GM12801 (cell line): ENCODE data around the gene ZC3H13.

Source experiments
- TF ChIP-seq, protein P1 (sequence below): IDR thresholded peaks from one replicate; pipeline ENCODE4 v1.5.1; 2011; ENCODE audit warnings: control low read depth; ENCODE audit not compliant: insufficient read length; ENCODE audit errors: extremely low read depth

ZC3H13 gene

DNA sequence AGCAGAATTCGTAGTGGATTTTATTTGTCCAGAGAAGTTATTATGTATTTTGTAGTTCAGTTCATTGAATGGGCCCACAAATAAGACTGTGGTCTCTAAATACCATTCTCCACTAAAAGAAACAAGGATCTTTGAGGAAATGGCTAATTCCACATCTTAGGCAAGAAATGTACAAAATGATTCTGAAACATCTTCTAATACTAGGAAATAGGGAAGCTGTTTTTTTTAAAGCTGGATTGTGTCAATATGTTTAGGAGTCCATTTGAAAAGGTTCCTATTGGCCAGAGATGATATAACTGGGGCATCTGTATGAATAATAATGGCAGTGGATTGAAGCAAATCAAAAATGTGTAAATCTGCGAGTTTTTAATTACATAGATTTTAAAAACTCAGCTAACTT is 112.5 kb downstream of the ZC3H13 start:
- TF ChIP-seq, protein P1, sequence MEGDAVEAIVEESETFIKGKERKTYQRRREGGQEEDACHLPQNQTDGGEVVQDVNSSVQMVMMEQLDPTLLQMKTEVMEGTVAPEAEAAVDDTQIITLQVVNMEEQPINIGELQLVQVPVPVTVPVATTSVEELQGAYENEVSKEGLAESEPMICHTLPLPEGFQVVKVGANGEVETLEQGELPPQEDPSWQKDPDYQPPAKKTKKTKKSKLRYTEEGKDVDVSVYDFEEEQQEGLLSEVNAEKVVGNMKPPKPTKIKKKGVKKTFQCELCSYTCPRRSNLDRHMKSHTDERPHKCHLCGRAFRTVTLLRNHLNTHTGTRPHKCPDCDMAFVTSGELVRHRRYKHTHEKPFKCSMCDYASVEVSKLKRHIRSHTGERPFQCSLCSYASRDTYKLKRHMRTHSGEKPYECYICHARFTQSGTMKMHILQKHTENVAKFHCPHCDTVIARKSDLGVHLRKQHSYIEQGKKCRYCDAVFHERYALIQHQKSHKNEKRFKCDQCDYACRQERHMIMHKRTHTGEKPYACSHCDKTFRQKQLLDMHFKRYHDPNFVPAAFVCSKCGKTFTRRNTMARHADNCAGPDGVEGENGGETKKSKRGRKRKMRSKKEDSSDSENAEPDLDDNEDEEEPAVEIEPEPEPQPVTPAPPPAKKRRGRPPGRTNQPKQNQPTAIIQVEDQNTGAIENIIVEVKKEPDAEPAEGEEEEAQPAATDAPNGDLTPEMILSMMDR, result no peak

DNA sequence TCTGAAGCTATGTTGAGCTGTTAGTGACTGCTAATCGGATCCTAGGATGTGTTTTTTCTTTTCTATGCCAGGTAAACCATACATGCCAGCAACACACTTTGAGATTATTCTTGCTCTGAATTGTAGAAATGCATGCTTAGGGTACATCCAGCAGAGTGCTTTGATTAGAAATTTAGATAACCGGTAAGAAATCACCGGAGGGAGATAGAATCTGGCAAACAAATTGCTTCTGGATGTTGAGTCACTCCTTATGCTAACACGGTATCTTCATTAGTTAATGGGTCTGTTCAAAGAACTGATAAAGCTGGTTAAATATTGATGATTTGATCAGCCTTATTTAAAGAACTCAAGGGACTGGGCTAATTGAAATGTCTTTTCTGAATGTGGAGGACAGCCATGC is 115.9 kb downstream of the ZC3H13 start:
- TF ChIP-seq, protein P1, result no peak

GRCh38 chr13:45934283-45934682 is 118.3 kb downstream of the ZC3H13 start:
- TF ChIP-seq, protein P1, result no peak

GRCh38 chr13:45933203-45933908 is 119.2 kb downstream of the ZC3H13 start:
- TF ChIP-seq, protein P1, result no peak

DNA sequence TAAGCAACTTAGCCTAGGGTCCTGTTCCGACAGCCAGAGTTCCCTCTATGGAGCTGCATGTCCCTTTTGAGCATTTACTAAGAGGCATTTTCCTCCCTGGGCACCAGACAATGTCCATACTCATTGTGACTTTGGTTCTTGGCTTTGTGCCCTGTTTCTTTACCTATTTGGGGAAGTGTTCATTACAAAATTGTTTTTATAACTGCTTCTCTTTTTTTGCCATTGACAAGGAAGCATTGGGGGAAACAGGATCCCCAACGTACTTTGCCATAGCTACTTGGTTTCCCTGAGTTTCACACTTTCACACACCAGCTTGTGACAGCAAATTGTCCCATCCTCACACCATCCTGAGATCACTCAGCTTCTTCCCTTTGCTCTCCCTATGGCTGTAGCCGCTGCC is 119.9 kb downstream of the ZC3H13 start:
- TF ChIP-seq, protein P1, result no peak

DNA sequence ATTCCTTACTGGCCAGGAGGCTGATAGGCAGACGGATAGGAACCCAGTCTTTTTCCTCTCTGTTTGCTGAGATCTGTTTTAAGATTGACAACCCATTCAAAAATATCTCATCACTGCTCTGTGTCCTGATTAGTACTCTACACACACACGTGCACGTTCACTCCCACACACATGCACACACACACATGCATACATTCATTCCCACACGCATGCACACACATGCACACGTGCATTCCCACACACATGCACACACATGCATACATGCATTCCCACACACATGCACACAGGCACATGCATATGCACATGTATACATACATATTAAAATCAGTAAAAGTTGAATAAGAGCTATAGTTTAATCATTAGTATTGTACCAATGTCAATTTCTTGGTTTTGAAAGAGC is 120.4 kb downstream of the ZC3H13 start:
- TF ChIP-seq, protein P1, result no peak

GRCh38 chr13:45931211-45931610 is 121.3 kb downstream of the ZC3H13 start:
- TF ChIP-seq, protein P1, result no peak
